ENCODE results near the gene LINC01488.

- TF ChIP-seq EZH2 (IDR thresholded peaks at IDR 0.05): no peak
- TF ChIP-seq POLR2A (IDR thresholded peaks at IDR 0.05; ENCODE audit: borderline replicate concordance, extremely low read depth, insufficient read depth, insufficient read length): no peak
- no peak for TF ChIP-seq CTCF (IDR thresholded peaks at IDR 0.05 in 2 of 3, conservative IDR thresholded peaks at IDR 0.05 in 1 of 3; ENCODE audit: borderline replicate concordance in 1 of 3, insufficient read depth in 1 of 3, low read depth in 2 of 3, low read length in 2 of 3)
- TF ChIP-seq ZNF274 (IDR thresholded peaks at IDR 0.05; ENCODE audit: low read depth, low read length): no peak
- no peak for TF ChIP-seq POLR2AphosphoS5 (IDR thresholded peaks at IDR 0.05; ENCODE audit: low read depth, low read length)
- no peak for TF ChIP-seq ELF1 (IDR thresholded peaks at IDR 0.05; ENCODE audit: borderline replicate concordance, low read depth)
- TF ChIP-seq ATF3 (IDR thresholded peaks at IDR 0.05): no peak
- TF ChIP-seq MAX (IDR thresholded peaks at IDR 0.05): no peak
- no peak for TF ChIP-seq RAD21 (IDR thresholded peaks at IDR 0.05; ENCODE audit: low read depth)
These were observed 4.4 kb upstream of the LINC01488 start for GRCh38 chr11:69477086-69477485.
